Measurements from ENCODE around the gene MRTFB.

- TF ChIP-seq, protein P1, sequence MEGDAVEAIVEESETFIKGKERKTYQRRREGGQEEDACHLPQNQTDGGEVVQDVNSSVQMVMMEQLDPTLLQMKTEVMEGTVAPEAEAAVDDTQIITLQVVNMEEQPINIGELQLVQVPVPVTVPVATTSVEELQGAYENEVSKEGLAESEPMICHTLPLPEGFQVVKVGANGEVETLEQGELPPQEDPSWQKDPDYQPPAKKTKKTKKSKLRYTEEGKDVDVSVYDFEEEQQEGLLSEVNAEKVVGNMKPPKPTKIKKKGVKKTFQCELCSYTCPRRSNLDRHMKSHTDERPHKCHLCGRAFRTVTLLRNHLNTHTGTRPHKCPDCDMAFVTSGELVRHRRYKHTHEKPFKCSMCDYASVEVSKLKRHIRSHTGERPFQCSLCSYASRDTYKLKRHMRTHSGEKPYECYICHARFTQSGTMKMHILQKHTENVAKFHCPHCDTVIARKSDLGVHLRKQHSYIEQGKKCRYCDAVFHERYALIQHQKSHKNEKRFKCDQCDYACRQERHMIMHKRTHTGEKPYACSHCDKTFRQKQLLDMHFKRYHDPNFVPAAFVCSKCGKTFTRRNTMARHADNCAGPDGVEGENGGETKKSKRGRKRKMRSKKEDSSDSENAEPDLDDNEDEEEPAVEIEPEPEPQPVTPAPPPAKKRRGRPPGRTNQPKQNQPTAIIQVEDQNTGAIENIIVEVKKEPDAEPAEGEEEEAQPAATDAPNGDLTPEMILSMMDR (conservative IDR thresholded peaks at IDR 0.05), result no peak
- TF ChIP-seq EZH2 (IDR thresholded peaks at IDR 0.05; ENCODE audit: low read depth), result no peak
Measured at GRCh38 chr16:14070877-14071575, at the start of gene MRTFB.

Measured in PC-9 (cell line).